NCI-H510A (cell line): ENCODE data around the gene INPP5E.

ENCODE experiments used
- DNase-seq: peaks from one replicate; lab custom pipeline; 2025; lab: John Stamatoyannopoulos, UW

INPP5E gene

GRCh38 chr9:136472640-136473353 is 33.2 kb upstream of the INPP5E start:
- no peak for DNase-seq

GRCh38 chr9:136471802-136472487 is 32.3 kb upstream of the INPP5E start:
- no peak for DNase-seq

- no peak for DNase-seq
These were observed 31.3 kb upstream of the INPP5E start for GRCh38 chr9:136470792-136471469.

- no peak for DNase-seq
These were observed 30.7 kb upstream of the INPP5E start for GRCh38 chr9:136470356-136470755.

GRCh38 chr9:136467766-136468165 is 28.1 kb upstream of the INPP5E start:
- no peak for DNase-seq

- no peak for DNase-seq
These were observed 26.5 kb upstream of the INPP5E start for GRCh38 chr9:136466155-136466541.

GRCh38 chr9:136465500-136466154 is 26.0 kb upstream of the INPP5E start:
- no peak for DNase-seq

GRCh38 chr9:136464241-136464640 is 24.6 kb upstream of the INPP5E start:
- no peak for DNase-seq

- DNase-seq = no peak
These were observed 23.9 kb upstream of the INPP5E start for GRCh38 chr9:136463578-136463977.

GRCh38 chr9:136462664-136463063 is 23.0 kb upstream of the INPP5E start:
- DNase-seq = no peak

GRCh38 chr9:136460772-136461325 is 21.2 kb upstream of the INPP5E start:
- no peak for DNase-seq

GRCh38 chr9:136459425-136459824 is 19.8 kb upstream of the INPP5E start:
- DNase-seq = no peak

- no peak for DNase-seq
These were observed 17.7 kb upstream of the INPP5E start for GRCh38 chr9:136457326-136457725.

GRCh38 chr9:136456258-136456657 is 16.6 kb upstream of the INPP5E start:
- DNase-seq = no peak

- DNase-seq = no peak
These were observed 15.7 kb upstream of the INPP5E start for GRCh38 chr9:136455043-136456002.

- DNase-seq = no peak
These were observed 14.6 kb upstream of the INPP5E start for GRCh38 chr9:136454026-136454796.

GRCh38 chr9:136453326-136453725 is 13.7 kb upstream of the INPP5E start:
- DNase-seq = no peak

GRCh38 chr9:136451221-136451877 is 11.7 kb upstream of the INPP5E start:
- no peak for DNase-seq

GRCh38 chr9:136448655-136449054 is 9.0 kb upstream of the INPP5E start:
- DNase-seq = no peak
